ENCODE measurements around the gene GALM.
"Not testable (repeated sequence)": the region's sequence is repeated elsewhere in the genome, so short reads cannot be mapped to it uniquely, and the experiment has no call there.

GALM gene

GRCh38 chr2:38700881-38701458 lies 35.1 kb downstream of the GALM start:
- H3K27me3 ChIP-seq (ENCODE audit: control insufficient read depth, insufficient read depth, low read length), result no peaks in the 10 kb centered on the region
- no peaks in the 10 kb centered on the region for H3K4me1 ChIP-seq
- no peak for TF ChIP-seq CTCF (IDR thresholded peaks at IDR 0.05)
- H3K4me2 ChIP-seq (ENCODE audit: low read length), result no peak overlapping the region
- no peaks in the 10 kb centered on the region for H3K9me3 ChIP-seq (ENCODE audit: control insufficient read depth, low read length)
- H3K4me3 ChIP-seq (ENCODE audit: low read depth, low read length), result no peak overlapping the region
- no peak overlapping the region for H3K9ac ChIP-seq
- H3K36me3 ChIP-seq (ENCODE audit: control insufficient read depth, insufficient read depth, low read length), result no peaks in the 10 kb centered on the region
- peaks cover 7% of the 10 kb centered on the region for H3K79me2 ChIP-seq
- no peak overlapping the region for H2AFZ ChIP-seq
- no peak overlapping the region for H3K27ac ChIP-seq

GRCh38 chr2:38701542-38701941 lies 35.6 kb downstream of the GALM start:
- TF ChIP-seq CTCF (IDR thresholded peaks at IDR 0.05), result no peak
- Histone ChIP-seq H3K9me3 (ENCODE audit: control insufficient read depth, low read length) (no peaks in the 10 kb centered on the region), H3K4me2 (ENCODE audit: low read length) (no peak overlapping the region), H3K4me3 (ENCODE audit: low read depth, low read length) (no peak overlapping the region), H3K27me3 (ENCODE audit: control insufficient read depth, insufficient read depth, low read length) (no peaks in the 10 kb centered on the region), H3K36me3 (ENCODE audit: control insufficient read depth, insufficient read depth, low read length) (no peaks in the 10 kb centered on the region), H3K27ac (no peak overlapping the region), H2AFZ (no peak overlapping the region), H3K79me2 (peaks cover 7% of the 10 kb centered on the region), H3K4me1 (no peaks in the 10 kb centered on the region), H3K9ac (no peak overlapping the region)

GRCh38 chr2:38702413-38702812 lies 36.5 kb downstream of the GALM start:
- H3K27me3 ChIP-seq (ENCODE audit: control insufficient read depth, insufficient read depth, low read length), result no peaks in the 10 kb centered on the region
- H3K79me2 ChIP-seq, result peaks cover 7% of the 10 kb centered on the region
- H3K9me3 ChIP-seq (ENCODE audit: control insufficient read depth, low read length), result no peaks in the 10 kb centered on the region
- H2AFZ ChIP-seq, result no peak overlapping the region
- no peak overlapping the region for H3K27ac ChIP-seq
- H3K4me1 ChIP-seq, result no peaks in the 10 kb centered on the region
- no peak overlapping the region for H3K4me2 ChIP-seq (ENCODE audit: low read length)
- TF ChIP-seq CTCF (IDR thresholded peaks at IDR 0.05), result no peak
- H3K4me3 ChIP-seq (ENCODE audit: low read depth, low read length), result no peak overlapping the region
- H3K36me3 ChIP-seq (ENCODE audit: control insufficient read depth, insufficient read depth, low read length), result no peaks in the 10 kb centered on the region
- H3K9ac ChIP-seq, result no peak overlapping the region

- H3K9me3 ChIP-seq (ENCODE audit: control insufficient read depth, low read length); H3K4me2 ChIP-seq (ENCODE audit: low read length); H3K4me3 ChIP-seq (ENCODE audit: low read depth, low read length); H3K36me3 ChIP-seq (ENCODE audit: control insufficient read depth, insufficient read depth, low read length); H3K4me1 ChIP-seq; H3K79me2 ChIP-seq; H3K9ac ChIP-seq; H3K27me3 ChIP-seq (ENCODE audit: control insufficient read depth, insufficient read depth, low read length); H3K27ac ChIP-seq; H2AFZ ChIP-seq: not testable (repeated sequence)
Observed at GRCh38 chr2:38703336-38703735, 37.4 kb downstream of the GALM start.

GRCh38 chr2:38704664-38705063 lies 38.8 kb downstream of the GALM start:
- Histone ChIP-seq H3K9ac (no peak overlapping the region), H3K36me3 (ENCODE audit: control insufficient read depth, insufficient read depth, low read length) (no peaks in the 10 kb centered on the region), H3K27me3 (ENCODE audit: control insufficient read depth, insufficient read depth, low read length) (no peaks in the 10 kb centered on the region), H3K79me2 (peaks cover 7% of the 10 kb centered on the region), H3K4me2 (ENCODE audit: low read length) (no peak overlapping the region), H3K4me3 (ENCODE audit: low read depth, low read length) (no peak overlapping the region), H3K4me1 (peaks cover 4% of the 10 kb centered on the region), H2AFZ (no peak overlapping the region), H3K9me3 (ENCODE audit: control insufficient read depth, low read length) (no peaks in the 10 kb centered on the region), H3K27ac (no peak overlapping the region)
- TF ChIP-seq CTCF (IDR thresholded peaks at IDR 0.05), result no peak

Measured in parathyroid adenoma (tissue), 2 donors.